Kidney (tissue), 14 donors: ENCODE measurements around the gene WNT5B. TPM values are rescaled to one million over a fixed set of nuclear protein-coding genes. Genes with fewer than 3 reads are reported as not detected.
A peak's percentile ranks its signal among the peaks of the same experiment; 100 is the strongest.

ENCODE experiments used
- DNase-seq, 5 donors: peaks; one replicate each; pipeline ENCODE4 v3.0.0-alpha.2; 2013 to 2020
- FAIRE-seq: peaks from 2 replicates; lab custom pipeline; 2012; peaks lifted over from hg19 to GRCh38; lab: Jason Lieb, UNC
- H3K27ac ChIP-seq, 2 donors: one replicate each; pipeline ENCODE4 v1.7.0; 2013; ENCODE audit warnings: low read depth in 2 of 2, low read length in 2 of 2, inconsistent platforms in 1 of 2
- H3K27me3 ChIP-seq: one replicate; pipeline ENCODE4 v1.7.1; 2013; ENCODE audit warnings: low read length, inconsistent platforms; ENCODE audit not compliant: control insufficient read depth, insufficient read depth
- H3K36me3 ChIP-seq, 3 donors: one replicate each; pipeline versions ENCODE4 v1.7.0 to v1.7.1; 2013; ENCODE audit warnings: low read length in 3 of 3, control low read depth in 1 of 3, inconsistent platforms in 1 of 3; ENCODE audit not compliant: insufficient read depth in 3 of 3, control insufficient read depth in 2 of 3
- H3K4me1 ChIP-seq, 3 donors: one replicate each; pipeline versions ENCODE4 v1.7.0 to v1.7.1; 2013; ENCODE audit warnings: low read length in 3 of 3, inconsistent platforms in 1 of 3, low read depth in 1 of 3; ENCODE audit not compliant: control insufficient read depth in 2 of 3, insufficient read depth in 2 of 3
- H3K4me3 ChIP-seq, 3 donors: one replicate each; pipeline versions ENCODE4 v1.7.0 to v1.8.1; 2013; ENCODE audit warnings: low read length in 3 of 3, control low read depth in 1 of 3, inconsistent platforms in 1 of 3
- H3K9ac ChIP-seq, 3 donors: one replicate each; pipeline versions ENCODE4 v1.7.0 to v1.7.1; 2013; ENCODE audit warnings: low read length in 3 of 3, control low read depth in 1 of 3, inconsistent platforms in 1 of 3
- H3K9me3 ChIP-seq, 3 donors: one replicate each; pipeline versions ENCODE4 v1.7.0 to v1.7.1; 2013; ENCODE audit warnings: low read length in 3 of 3, control low read depth in 1 of 3, inconsistent platforms in 1 of 3; ENCODE audit not compliant: control insufficient read depth in 2 of 3, insufficient read depth in 1 of 3
- intact Hi-C: fragments of 100-400 bp; cut with DNase I; formaldehyde crosslinking; loops from one replicate; pipeline ENCODE4 v1.11.1; 2022
- polyA plus RNA-seq: library from polyadenylated mRNA; stranded (reverse); fragments of 350-450 nt; fragmentation: Illumina TruSeq; extraction: RNeasy Lipid Tissue Mini Kit (QIAGEN cat#74804); gene quantifications from one replicate; pipeline ENCODE4 v1.2.3, GENCODE V29; 2014; ENCODE audit warnings: low read depth, low replicate concordance; ENCODE audit not compliant: insufficient read depth
- total RNA-seq: library from RNA; stranded (reverse); fragmentation: NEBNext Ultra II Directional; extraction: Animal tissue kit (Norgen Biotek cat#: 25700); gene quantifications from one replicate; pipeline ENCODE4 v1.2.1, GENCODE V29; 2021
- TF ChIP-seq, protein P1 (sequence below): IDR thresholded peaks from 3 replicates; pipeline ENCODE4 v1.5.1; 2012; ENCODE audit warnings: mild to moderate bottlenecking, moderate library complexity, borderline replicate concordance; ENCODE audit not compliant: insufficient read depth; ENCODE audit errors: extremely low read depth
- donor health status: control.
- donor health status: control.
- donor health status: control.
- donor health status: control.
- donor health status: control.
- donor health status: DM: yes; HTN: yes; CAD: no.
- donor health status: Normal renal cell carcinoma (clear cell type).

WNT5B gene
- total and polyA plus RNA-seq, 2 donors from 2014 or later: 3.4 to 4.8 TPM

DNA sequence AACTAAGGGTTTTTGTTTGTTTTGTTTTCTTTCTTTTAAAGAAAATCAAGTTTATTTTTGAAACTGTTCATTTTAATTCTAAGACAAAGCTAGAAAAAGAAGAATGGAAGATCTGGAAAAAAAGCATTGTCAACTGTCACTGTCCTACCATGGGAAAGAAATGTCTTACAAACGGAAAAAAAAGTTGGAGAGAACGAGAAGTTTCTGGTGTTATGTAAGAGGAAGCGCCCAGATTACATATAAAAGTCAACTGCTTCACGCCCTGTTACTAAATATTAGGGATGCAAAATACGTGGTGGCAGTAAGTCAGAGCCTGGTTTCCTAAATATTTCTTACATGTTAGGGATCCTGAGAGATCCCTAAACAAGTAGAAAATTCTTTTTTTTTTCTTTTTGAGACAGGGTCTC lies 20.3 kb upstream of the WNT5B start:
- Histone ChIP-seq H3K27me3 (no peaks in the 10 kb centered on the region), H3K9me3 (no peaks in the 10 kb centered on the region), H3K4me1 (peaks cover 3 to 10% (median 6%) of the 10 kb centered on the region in 3 donors), H3K9ac (no peak overlapping the region), H3K27ac (no peak overlapping the region), H3K36me3 (no peaks in the 10 kb centered on the region), H3K4me3 (no peak overlapping the region)
- intact Hi-C loops: no loop called here
- TF ChIP-seq, protein P1, sequence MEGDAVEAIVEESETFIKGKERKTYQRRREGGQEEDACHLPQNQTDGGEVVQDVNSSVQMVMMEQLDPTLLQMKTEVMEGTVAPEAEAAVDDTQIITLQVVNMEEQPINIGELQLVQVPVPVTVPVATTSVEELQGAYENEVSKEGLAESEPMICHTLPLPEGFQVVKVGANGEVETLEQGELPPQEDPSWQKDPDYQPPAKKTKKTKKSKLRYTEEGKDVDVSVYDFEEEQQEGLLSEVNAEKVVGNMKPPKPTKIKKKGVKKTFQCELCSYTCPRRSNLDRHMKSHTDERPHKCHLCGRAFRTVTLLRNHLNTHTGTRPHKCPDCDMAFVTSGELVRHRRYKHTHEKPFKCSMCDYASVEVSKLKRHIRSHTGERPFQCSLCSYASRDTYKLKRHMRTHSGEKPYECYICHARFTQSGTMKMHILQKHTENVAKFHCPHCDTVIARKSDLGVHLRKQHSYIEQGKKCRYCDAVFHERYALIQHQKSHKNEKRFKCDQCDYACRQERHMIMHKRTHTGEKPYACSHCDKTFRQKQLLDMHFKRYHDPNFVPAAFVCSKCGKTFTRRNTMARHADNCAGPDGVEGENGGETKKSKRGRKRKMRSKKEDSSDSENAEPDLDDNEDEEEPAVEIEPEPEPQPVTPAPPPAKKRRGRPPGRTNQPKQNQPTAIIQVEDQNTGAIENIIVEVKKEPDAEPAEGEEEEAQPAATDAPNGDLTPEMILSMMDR: no peak
- no peak for FAIRE-seq
- DNase-seq: no peak

- H3K9ac ChIP-seq: no peak overlapping the region
- H3K27me3 ChIP-seq: no peaks in the 10 kb centered on the region
- H3K4me3 ChIP-seq: no peak overlapping the region
- TF ChIP-seq, protein P1: no peak
- no peaks in the 10 kb centered on the region for H3K9me3 ChIP-seq
- FAIRE-seq (no peak), DNase-seq (no peak)
- intact Hi-C loops: no loop called here
- peaks cover 3 to 10% (median 3%) of the 10 kb centered on the region in 3 donors for H3K4me1 ChIP-seq
- H3K36me3 ChIP-seq: no peaks in the 10 kb centered on the region
- H3K27ac ChIP-seq: no peak overlapping the region
Measured at GRCh38 chr12:1610072-1610643, 18.9 kb upstream of the WNT5B start.

DNA sequence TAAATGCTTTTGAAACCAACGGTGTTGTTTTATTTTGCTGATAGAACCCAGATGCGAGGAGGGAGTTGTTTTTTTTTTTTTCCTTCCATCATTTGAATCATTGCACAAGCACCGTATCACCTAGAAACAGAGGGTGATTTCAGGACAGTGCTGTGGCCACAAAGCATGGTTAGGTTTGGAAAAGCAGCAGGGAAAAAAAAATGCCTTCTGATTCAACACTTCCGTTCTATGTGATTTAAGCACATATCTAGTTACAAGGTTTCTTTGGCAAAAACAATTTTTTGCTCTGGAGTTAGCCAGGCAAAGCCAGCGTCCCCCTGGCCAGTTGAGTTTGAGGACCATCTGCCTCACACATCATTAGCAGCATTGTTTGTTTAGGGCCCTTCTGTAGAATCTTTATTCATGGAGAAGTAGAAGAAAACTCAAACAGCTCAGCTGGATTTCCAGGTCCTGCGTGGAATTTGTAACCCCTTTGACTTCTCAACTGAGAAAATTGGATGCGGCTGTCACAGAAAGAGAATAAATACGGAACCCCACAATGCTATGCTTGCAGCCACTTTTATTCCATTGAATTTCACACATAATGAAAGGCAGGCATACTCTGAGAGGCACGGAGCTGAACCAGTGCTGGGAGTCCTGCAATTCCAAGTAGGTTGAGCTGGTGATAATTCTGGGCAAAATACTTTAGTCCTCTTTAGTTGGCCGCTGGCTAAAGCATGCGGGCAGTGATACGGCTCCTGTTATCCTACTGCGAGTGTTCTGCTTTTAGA lies 17.0 kb upstream of the WNT5B start:
- H3K4me3 ChIP-seq: no peak overlapping the region
- no peak for FAIRE-seq
- DNase-seq: peak in 2 of 5 donors; percentile 56 to 61
- no peaks in the 10 kb centered on the region for H3K9me3 ChIP-seq
- no peaks in the 10 kb centered on the region for H3K36me3 ChIP-seq
- H3K27ac ChIP-seq: no peak overlapping the region
- H3K4me1 ChIP-seq: no peaks in the 10 kb centered on the region
- intact Hi-C loops: no loop called here
- TF ChIP-seq, protein P1: no peak
- H3K27me3 ChIP-seq: no peaks in the 10 kb centered on the region
- no peak overlapping the region for H3K9ac ChIP-seq
